Loucy (cell line): ENCODE data around the gene RAB11FIP5.
A peak's percentile ranks its signal among the peaks of the same experiment; 100 is the strongest.

Source experiments
- H2AFZ ChIP-seq: fragments of 200-600 bp; sonication (generic); 2 replicates; pipeline ENCODE4 v1.6.0; 2016; ENCODE audit warnings: antibody characterized with exemption, mild to moderate bottlenecking, low read length, moderate library complexity
- H3F3A ChIP-seq: fragments of 200-600 bp; 2 replicates; pipeline ENCODE4 v1.6.0; 2016; ENCODE audit warnings: antibody characterized with exemption, low read depth, mild to moderate bottlenecking
- H3K27me3 ChIP-seq: fragments of 200-600 bp; sonication (generic); 2 replicates; pipeline ENCODE4 v1.6.1; 2014; ENCODE audit warnings: low read length, mild to moderate bottlenecking; ENCODE audit not compliant: insufficient read depth, poor library complexity, severe bottlenecking
- H3K36me3 ChIP-seq: fragments of 200-600 bp; sonication (generic); 2 replicates; pipeline ENCODE4 v1.6.1; 2016; ENCODE audit warnings: low read length; ENCODE audit not compliant: insufficient read depth
- H3K4me1 ChIP-seq: fragments of 200-600 bp; sonication (generic); 2 replicates; pipeline ENCODE4 v1.5.1; 2014; ENCODE audit warnings: low read length, mild to moderate bottlenecking; ENCODE audit not compliant: insufficient read depth, poor library complexity, severe bottlenecking
- H3K4me2 ChIP-seq: fragments of 200-600 bp; sonication (generic); 2 replicates; pipeline ENCODE4 v1.6.0; 2014; ENCODE audit warnings: antibody characterized with exemption, low read length, low read depth, mild to moderate bottlenecking; ENCODE audit not compliant: poor library complexity, severe bottlenecking
- H3K4me3 ChIP-seq: fragments of 200-600 bp; sonication (generic); 2 replicates; pipeline ENCODE4 v1.5.1; 2014; ENCODE audit warnings: low read length, mild to moderate bottlenecking, mixed read lengths; ENCODE audit not compliant: poor library complexity, severe bottlenecking
- H3K79me2 ChIP-seq: fragments of 200-600 bp; sonication (generic); 2 replicates; pipeline ENCODE4 v1.6.1; 2014; ENCODE audit warnings: low read length; ENCODE audit not compliant: insufficient read depth
- H3K9ac ChIP-seq: fragments of 200-600 bp; sonication (generic); 2 replicates; pipeline ENCODE4 v1.6.0; 2014; ENCODE audit warnings: mild to moderate bottlenecking, low read depth, low read length, moderate library complexity; ENCODE audit not compliant: poor library complexity, severe bottlenecking
- H3K9me2 ChIP-seq: fragments of 200-600 bp; sonication (generic); replicated peaks from 2 replicates; pipeline ENCODE4 v1.6.1; 2016; ENCODE audit warnings: low read depth, low read length, mixed read lengths
- H3K9me3 ChIP-seq: fragments of 200-600 bp; sonication (generic); 2 replicates; pipeline ENCODE4 v1.6.1; 2014; ENCODE audit warnings: mild to moderate bottlenecking, antibody characterized with exemption, low read length, low read depth; ENCODE audit not compliant: insufficient read depth
- H4K20me1 ChIP-seq: fragments of 200-600 bp; sonication (generic); 2 replicates; pipeline ENCODE4 v1.6.0; 2014; ENCODE audit warnings: antibody characterized with exemption, low read length, mild to moderate bottlenecking; ENCODE audit not compliant: insufficient read depth, poor library complexity, severe bottlenecking
- CTCF ChIP-seq: fragments of 200-600 bp; sonication (generic); conservative IDR thresholded peaks from 2 replicates; pipeline ENCODE4 v1.5.1; 2014; ENCODE audit warnings: mild to moderate bottlenecking, antibody characterized with exemption, low read length
- EZH2phosphoT487 ChIP-seq: fragments of 200-600 bp; IDR thresholded peaks from 2 replicates; pipeline ENCODE4 v1.6.1; 2018; ENCODE audit warnings: antibody characterized with exemption, mild to moderate bottlenecking, moderate library complexity, borderline replicate concordance

Gene RAB11FIP5

DNA sequence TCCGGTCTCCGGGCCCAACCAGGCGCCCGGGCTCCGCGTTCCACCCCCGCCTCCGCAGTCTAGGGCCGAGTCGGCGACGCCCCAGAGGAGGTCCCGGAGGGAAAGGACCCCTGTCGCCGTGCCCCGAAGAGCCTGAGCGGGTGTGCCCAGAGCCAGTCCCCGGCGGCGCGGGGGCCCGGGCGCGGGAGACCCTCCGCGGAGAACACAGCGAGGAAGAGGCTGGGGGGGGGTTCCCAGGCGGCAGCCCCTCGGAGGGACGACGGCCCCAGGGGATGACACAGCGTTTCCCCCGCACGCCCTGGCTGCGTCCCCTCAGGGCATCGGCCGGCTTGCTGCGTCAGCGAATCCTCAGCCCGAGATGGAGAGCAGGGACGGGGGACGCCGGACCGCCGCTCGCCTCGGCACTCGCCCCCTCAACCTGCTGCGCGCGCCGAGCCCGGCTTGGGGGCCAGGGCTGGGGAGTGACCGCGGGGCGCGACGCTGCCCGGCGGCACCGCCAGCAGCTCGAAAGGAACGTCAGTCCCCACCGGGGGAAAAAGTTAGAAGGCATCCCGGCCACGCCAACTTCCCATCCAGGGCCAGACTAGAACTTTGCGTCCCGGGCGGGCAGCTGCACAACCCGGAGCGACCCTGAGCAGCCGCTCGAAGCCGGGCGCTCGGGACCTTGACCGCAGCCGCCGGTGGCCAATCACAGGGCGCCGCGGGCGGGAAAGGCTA is 41.9 kb downstream of the RAB11FIP5 start:
- Histone ChIP-seq H3K9me2 (no peaks in the 10 kb centered on the region), H4K20me1 (peaks cover 37% of the 10 kb centered on the region), H3K4me1 (peaks cover 34% of the 10 kb centered on the region), H3K27me3 (no peaks in the 10 kb centered on the region), H3K9ac (peak overlapping the region; percentile 92), H3K4me2 (peak overlapping the region; percentile 96), H2AFZ (peak overlapping the region; percentile 91), H3K4me3 (peak overlapping the region; percentile 85), H3K9me3 (no peaks in the 10 kb centered on the region), H3K79me2 (peaks cover 51% of the 10 kb centered on the region), H3F3A (no peaks in the 10 kb centered on the region), H3K36me3 (no peaks in the 10 kb centered on the region)
- TF ChIP-seq EZH2phosphoT487 (no peak), CTCF (no peak)

- peaks cover 37% of the 10 kb centered on the region for H4K20me1 ChIP-seq
- peak overlapping the region; percentile 96 for H3K4me2 ChIP-seq
- no peaks in the 10 kb centered on the region for H3K9me2 ChIP-seq
- peaks cover 58% of the 10 kb centered on the region for H3K79me2 ChIP-seq
- TF ChIP-seq EZH2phosphoT487 (no peak), CTCF (no peak)
- no peaks in the 10 kb centered on the region for H3K27me3 ChIP-seq
- peaks cover 35% of the 10 kb centered on the region for H3K4me1 ChIP-seq
- H3K9ac ChIP-seq, result peak overlapping the region; percentile 92
- H3K4me3 ChIP-seq, result peak overlapping the region; percentile 85
- H3K9me3 ChIP-seq, result no peaks in the 10 kb centered on the region
- peak overlapping the region; percentile 91 for H2AFZ ChIP-seq
- H3F3A ChIP-seq, result no peaks in the 10 kb centered on the region
- H3K36me3 ChIP-seq, result no peaks in the 10 kb centered on the region
Observed at GRCh38 chr2:73069855-73070642, 42.7 kb downstream of the RAB11FIP5 start.

DNA sequence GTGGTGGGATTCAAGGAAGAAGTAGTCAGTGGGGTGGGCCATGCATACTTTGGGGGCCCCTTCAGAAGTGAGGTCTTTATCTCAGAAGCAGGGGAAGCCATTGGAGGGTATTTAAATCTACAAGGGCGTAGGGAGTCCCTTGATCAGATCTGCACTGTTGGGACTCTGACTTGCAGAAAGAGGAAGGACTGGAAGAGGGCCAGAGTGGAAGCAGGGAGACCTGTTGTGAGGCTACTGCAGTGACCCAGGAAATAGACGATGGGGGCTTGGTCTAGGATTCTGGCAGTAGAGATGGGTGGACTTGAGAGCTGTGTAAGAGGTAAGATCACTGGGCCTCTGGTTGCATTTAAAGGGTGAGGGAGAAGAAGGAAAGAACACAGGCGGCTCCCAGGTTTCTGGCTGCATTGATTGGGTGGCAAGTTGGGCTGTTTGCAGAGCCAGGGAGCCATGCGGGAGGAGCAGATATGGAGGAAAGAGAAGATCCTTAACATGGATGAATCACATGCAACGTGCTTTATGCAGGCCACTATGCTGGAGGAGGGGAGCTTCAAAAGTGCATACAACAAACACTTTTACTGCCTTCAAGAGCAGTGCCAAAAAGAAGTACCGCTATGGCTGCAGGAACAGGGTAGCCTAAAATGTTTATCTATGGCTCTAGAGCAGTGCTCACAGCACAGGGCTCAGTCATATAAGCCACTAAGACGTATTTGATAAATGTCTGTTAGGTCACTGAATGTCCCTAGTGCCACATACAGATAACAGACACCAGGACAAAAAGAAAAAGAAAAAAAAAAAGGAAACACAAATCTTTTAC is 43.5 kb downstream of the RAB11FIP5 start:
- Histone ChIP-seq H3K9me2 (no peaks in the 10 kb centered on the region), H3K27me3 (no peaks in the 10 kb centered on the region), H3K9me3 (no peaks in the 10 kb centered on the region), H3K4me1 (peaks cover 40% of the 10 kb centered on the region), H3K4me3 (peak overlapping the region; percentile 85), H3K36me3 (no peaks in the 10 kb centered on the region), H2AFZ (no peak overlapping the region), H3K9ac (peak overlapping the region; percentile 92), H3K4me2 (peak overlapping the region; percentile 96), H4K20me1 (peaks cover 43% of the 10 kb centered on the region), H3K79me2 (peaks cover 66% of the 10 kb centered on the region), H3F3A (no peaks in the 10 kb centered on the region)
- TF ChIP-seq CTCF (no peak), EZH2phosphoT487 (no peak)
